Activated naive CD4-positive, alpha-beta T cell treated with anti-CD3 and anti-CD28 coated beads for 36 hours (primary cell): Measurements from ENCODE around the gene L1TD1. TPM values are rescaled to one million over a fixed set of nuclear protein-coding genes. Genes with fewer than 3 reads are reported as not detected.
"Not testable (repeated sequence)": the region's sequence is repeated elsewhere in the genome, so short reads cannot be mapped to it uniquely, and the experiment has no call there.

ENCODE experiments used
- CTCF ChIA-PET: fragments of 350-600 bp; sonication (Branson Sonifier 250); formaldehyde crosslinking; loops from one replicate; lab custom pipeline; 2021; ENCODE audit warnings: antibody characterized with exemption; lab: Charles Lee
- DNase-seq: peaks from one replicate; pipeline ENCODE4 v3.0.0-alpha.2; 2020
- H3K27ac Mint-ChIP-seq: one replicate; pipeline ENCODE4 v1.8.0; 2021; ENCODE audit warnings: mild to moderate bottlenecking, mixed read lengths
- H3K27me3 Mint-ChIP-seq: one replicate; pipeline ENCODE4 v1.8.0; 2021; ENCODE audit warnings: low read depth, mixed read lengths
- H3K36me3 Mint-ChIP-seq: one replicate; pipeline ENCODE4 v1.8.0; 2021; ENCODE audit warnings: low read depth, mixed read lengths
- H3K4me1 Mint-ChIP-seq: one replicate; pipeline ENCODE4 v1.8.0; 2021; ENCODE audit warnings: low read depth, mixed read lengths
- H3K4me3 Mint-ChIP-seq: one replicate; pipeline ENCODE4 v1.8.0; 2021; ENCODE audit warnings: mild to moderate bottlenecking, moderate library complexity, mixed read lengths
- H3K9me3 Mint-ChIP-seq: one replicate; pipeline ENCODE4 v1.8.0; 2021; ENCODE audit warnings: mixed read lengths
- intact Hi-C: fragments of 100-400 bp; cut with micrococcal nuclease; formaldehyde crosslinking; loops from one replicate; pipeline ENCODE4 v1.15.1; 2023
- total RNA-seq, 2 experiments: library from RNA; stranded (reverse); gene quantifications; one replicate each; pipeline ENCODE4 v1.2.3, GENCODE V29; 2021

The L1TD1 gene
- total RNA-seq, 2 experiments from 2014 or later, result not detected

DNA sequence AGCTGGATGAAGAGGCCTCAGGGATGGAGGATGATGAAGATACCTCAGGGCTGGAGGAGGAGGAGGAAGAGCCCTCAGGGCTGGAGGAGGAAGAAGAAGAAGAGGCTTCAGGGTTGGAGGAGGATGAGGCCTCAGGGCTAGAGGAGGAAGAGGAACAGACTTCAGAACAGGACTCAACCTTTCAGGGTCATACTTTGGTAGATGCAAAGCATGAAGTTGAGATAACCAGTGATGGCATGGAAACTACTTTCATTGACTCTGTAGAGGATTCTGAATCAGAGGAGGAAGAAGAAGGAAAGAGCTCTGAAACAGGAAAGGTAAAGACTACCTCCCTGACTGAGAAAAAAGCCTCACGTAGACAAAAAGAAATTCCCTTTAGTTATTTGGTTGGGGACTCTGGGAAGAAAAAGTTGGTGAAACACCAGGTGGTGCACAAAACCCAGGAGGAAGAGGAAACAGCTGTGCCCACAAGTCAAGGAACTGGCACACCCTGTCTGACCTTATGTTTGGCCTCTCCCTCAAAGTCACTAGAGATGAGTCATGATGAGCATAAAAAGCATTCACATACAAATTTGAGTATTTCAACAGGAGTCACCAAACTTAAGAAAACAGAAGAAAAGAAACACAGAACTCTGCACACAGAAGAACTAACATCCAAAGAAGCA lies 15.4 kb downstream of the L1TD1 start:
- no peak overlapping the region for H3K27ac Mint-ChIP-seq
- no peak overlapping the region for H3K4me3 Mint-ChIP-seq
- peaks cover 20% of the 10 kb centered on the region for H3K9me3 Mint-ChIP-seq
- intact Hi-C loops, result no loop called here
- no peaks in the 10 kb centered on the region for H3K4me1 Mint-ChIP-seq
- peaks cover 2% of the 10 kb centered on the region for H3K36me3 Mint-ChIP-seq
- DNase-seq, result peak; percentile 8
- no peaks in the 10 kb centered on the region for H3K27me3 Mint-ChIP-seq
- CTCF ChIA-PET, result no interaction called here

DNA sequence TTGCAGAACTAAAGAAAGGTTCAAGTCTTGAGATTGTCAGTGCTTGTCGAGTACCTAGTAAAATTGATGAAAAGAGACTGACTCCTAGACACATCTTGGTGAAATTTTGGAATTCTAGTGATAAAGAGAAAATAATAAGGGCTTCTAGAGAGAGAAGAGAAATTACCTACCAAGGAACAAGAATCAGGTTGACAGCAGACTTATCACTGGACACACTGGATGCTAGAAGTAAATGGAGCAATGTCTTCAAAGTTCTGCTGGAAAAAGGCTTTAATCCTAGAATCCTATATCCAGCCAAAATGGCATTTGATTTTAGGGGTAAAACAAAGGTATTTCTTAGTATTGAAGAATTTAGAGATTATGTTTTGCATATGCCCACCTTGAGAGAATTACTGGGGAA lies 16.3 kb downstream of the L1TD1 start:
- intact Hi-C loops, result no loop called here
- Mint-ChIP-seq H3K4me3 (no peak overlapping the region), H3K27me3 (no peaks in the 10 kb centered on the region), H3K27ac (no peak overlapping the region), H3K4me1 (no peaks in the 10 kb centered on the region), H3K9me3 (peaks cover 20% of the 10 kb centered on the region), H3K36me3 (peaks cover 2% of the 10 kb centered on the region)
- DNase-seq, result no peak
- CTCF ChIA-PET, result no interaction called here

GRCh38 chr1:62212411-62212810 lies 17.8 kb downstream of the L1TD1 start:
- no peak overlapping the region for H3K4me3 Mint-ChIP-seq
- H3K36me3 Mint-ChIP-seq, result peaks cover 2% of the 10 kb centered on the region
- H3K9me3 Mint-ChIP-seq, result peaks cover 20% of the 10 kb centered on the region
- no peak overlapping the region for H3K27ac Mint-ChIP-seq
- intact Hi-C loops, result no loop called here
- H3K27me3 Mint-ChIP-seq, result no peaks in the 10 kb centered on the region
- no peaks in the 10 kb centered on the region for H3K4me1 Mint-ChIP-seq
- DNase-seq, result no peak
- CTCF ChIA-PET, result interaction anchor here (1.1 kb wide), 1 partner anchor 208 kb away, joined by 3 read pairs; no protein-coding TSS in a partner anchor

DNA sequence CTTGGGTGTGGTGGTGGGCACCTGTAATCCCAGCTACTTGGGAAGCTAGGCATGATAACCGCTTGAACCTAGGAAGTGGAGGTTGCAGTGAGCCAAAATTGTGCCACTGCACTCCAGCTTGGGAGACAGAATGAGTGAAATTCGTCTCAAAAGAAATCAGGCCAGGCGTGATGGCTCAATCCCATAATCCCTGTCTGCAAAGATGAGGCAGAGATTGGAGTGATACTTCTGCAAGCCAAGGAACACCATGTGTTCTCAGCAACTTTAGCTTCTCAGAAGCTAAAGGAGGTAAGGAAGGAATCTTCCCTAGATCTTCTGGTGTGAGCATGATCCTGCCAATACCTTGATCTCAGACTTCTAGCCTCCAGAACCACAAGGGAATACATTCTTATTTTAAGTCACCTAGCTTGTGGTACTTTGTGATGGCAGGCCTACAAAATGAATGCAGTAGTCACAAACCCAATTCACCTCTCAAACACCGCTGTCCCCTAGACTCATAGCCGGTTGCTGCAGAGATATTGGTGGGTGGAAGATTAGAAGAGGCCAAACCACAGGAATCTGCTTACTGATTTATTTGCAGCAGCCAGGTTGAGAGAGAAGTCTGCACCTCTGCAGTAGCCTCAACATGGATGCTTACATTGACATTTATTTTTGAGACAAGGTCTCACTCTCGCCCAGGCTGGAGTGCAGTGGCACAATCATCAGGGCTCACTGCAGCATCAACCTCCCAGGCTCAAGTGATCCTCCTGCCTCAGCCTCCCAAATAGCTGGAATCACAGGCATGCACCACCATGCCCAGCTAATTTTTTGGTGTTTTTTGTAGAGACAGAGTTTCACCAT lies 18.6 kb downstream of the L1TD1 start:
- Mint-ChIP-seq H3K36me3 (peaks cover 2% of the 10 kb centered on the region), H3K4me1 (no peaks in the 10 kb centered on the region), H3K27me3 (no peaks in the 10 kb centered on the region), H3K4me3 (no peak overlapping the region), H3K27ac (no peak overlapping the region), H3K9me3 (peaks cover 20% of the 10 kb centered on the region)
- CTCF ChIA-PET, result interaction anchor here (1.1 kb wide), 1 partner anchor 207 kb away, joined by 3 read pairs; no protein-coding TSS in a partner anchor
- no peak for DNase-seq
- intact Hi-C loops, result no loop called here

DNA sequence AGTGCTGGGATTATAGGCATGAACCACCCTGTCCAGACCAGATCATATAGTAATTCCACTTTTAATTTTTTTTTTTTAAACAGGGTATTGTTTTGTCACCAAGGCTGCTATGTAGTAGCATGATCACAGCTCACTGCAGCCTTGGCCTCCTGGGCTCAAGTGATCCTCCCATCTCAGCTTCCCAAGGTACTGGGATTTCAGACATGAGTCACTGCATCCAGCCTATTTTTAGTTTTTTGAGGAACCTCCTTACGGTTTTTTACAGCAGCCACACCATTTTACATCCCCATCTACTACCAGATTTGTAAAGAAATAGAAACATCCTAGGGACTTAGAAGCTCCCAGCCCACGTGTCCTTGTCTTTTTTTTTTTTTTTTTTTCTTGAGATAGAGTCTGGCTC lies 24.0 kb downstream of the L1TD1 start:
- CTCF ChIA-PET, result no interaction called here
- no peak for DNase-seq
- Mint-ChIP-seq H3K27me3 (no peaks in the 10 kb centered on the region), H3K9me3 (no peaks in the 10 kb centered on the region), H3K36me3 (no peaks in the 10 kb centered on the region), H3K4me1 (no peaks in the 10 kb centered on the region), H3K27ac (no peak overlapping the region), H3K4me3 (no peak overlapping the region)
- intact Hi-C loops, result no loop called here

DNA sequence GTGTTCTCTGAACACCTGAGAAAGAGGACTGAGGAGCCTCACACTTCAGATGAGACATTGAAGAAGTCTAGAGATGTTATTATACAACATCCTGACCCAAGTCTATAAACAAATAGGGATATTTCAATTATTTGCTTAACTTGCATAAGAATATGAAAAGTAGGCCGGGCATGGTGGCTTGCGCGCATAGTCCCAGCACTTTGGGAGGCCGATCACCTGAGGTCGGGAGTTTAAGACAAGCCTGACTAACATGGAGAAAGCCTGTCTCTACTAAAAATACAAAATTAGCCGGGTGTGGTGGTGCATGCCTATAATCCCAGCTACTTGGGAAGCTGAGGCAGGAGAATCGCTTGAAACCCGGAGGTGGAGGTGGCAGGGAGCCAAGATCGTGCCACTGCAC lies 25.8 kb downstream of the L1TD1 start:
- H3K4me3 Mint-ChIP-seq, H3K36me3 Mint-ChIP-seq, intact Hi-C loops, DNase-seq, CTCF ChIA-PET, H3K9me3 Mint-ChIP-seq, H3K4me1 Mint-ChIP-seq, H3K27me3 Mint-ChIP-seq, H3K27ac Mint-ChIP-seq: not testable (repeated sequence)

DNA sequence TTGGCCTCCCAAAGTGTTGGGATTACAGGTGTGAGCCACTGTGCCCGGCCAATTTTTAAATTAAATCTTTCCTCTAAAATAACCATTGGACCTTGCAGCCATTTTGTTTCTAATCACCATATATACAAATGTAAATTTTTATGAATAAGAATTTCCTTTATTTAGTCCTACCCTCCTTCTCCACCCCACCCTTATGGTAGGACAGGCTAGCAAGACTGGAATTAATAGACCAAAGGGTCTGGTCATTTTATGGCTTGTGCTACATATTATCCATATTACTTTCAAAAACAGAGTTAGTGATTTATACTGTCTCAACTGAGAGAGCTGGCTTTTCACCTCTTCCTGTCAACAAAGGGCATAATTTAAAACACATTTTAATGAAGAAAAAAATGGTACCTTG lies 26.5 kb downstream of the L1TD1 start:
- Mint-ChIP-seq H3K36me3 (no peaks in the 10 kb centered on the region), H3K27me3 (no peaks in the 10 kb centered on the region), H3K4me1 (no peaks in the 10 kb centered on the region), H3K9me3 (no peaks in the 10 kb centered on the region), H3K27ac (no peak overlapping the region), H3K4me3 (no peak overlapping the region)
- intact Hi-C loops, result no loop called here
- DNase-seq, result no peak
- CTCF ChIA-PET, result no interaction called here

DNA sequence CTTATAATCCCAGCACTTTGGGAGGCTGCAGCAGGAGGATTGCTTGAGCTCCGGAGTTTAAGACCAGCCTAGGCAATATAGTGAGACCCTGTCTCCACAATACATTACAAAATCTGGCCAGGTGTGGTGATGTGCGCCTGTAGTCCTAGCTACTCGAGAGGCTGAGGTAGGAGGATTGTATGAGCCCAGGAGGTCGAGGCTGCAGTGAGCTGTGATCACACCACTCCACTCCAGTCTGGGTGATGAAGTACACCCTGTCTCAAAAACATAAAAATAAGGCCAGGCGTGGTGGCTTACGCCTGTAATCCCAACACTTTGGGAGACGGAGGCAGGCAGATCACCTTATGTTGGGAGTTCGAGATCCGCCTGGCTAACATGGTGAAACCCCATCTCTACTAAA lies 27.7 kb downstream of the L1TD1 start:
- Mint-ChIP-seq H3K4me1 (no peaks in the 10 kb centered on the region), H3K27ac (no peak overlapping the region), H3K9me3 (no peaks in the 10 kb centered on the region), H3K4me3 (no peak overlapping the region), H3K36me3 (no peaks in the 10 kb centered on the region), H3K27me3 (no peaks in the 10 kb centered on the region)
- no peak for DNase-seq
- intact Hi-C loops, result no loop called here
- CTCF ChIA-PET, result no interaction called here

- H3K4me1 Mint-ChIP-seq, result no peaks in the 10 kb centered on the region
- no peaks in the 10 kb centered on the region for H3K27me3 Mint-ChIP-seq
- DNase-seq, result no peak
- H3K9me3 Mint-ChIP-seq, result no peaks in the 10 kb centered on the region
- intact Hi-C loops, result no loop called here
- H3K4me3 Mint-ChIP-seq, result no peak overlapping the region
- no peaks in the 10 kb centered on the region for H3K36me3 Mint-ChIP-seq
- CTCF ChIA-PET, result no interaction called here
- no peak overlapping the region for H3K27ac Mint-ChIP-seq
Observed at GRCh38 chr1:62224182-62224581, 29.5 kb downstream of the L1TD1 start.

- Mint-ChIP-seq H3K27me3 (peaks cover 3% of the 10 kb centered on the region), H3K4me1 (no peaks in the 10 kb centered on the region), H3K9me3 (no peaks in the 10 kb centered on the region), H3K4me3 (no peak overlapping the region), H3K27ac (no peak overlapping the region), H3K36me3 (no peaks in the 10 kb centered on the region)
- intact Hi-C loops, result no loop called here
- CTCF ChIA-PET, result no interaction called here
- DNase-seq, result no peak
Observed at GRCh38 chr1:62227496-62227895, 32.8 kb downstream of the L1TD1 start.

GRCh38 chr1:62228136-62228882 lies 33.7 kb downstream of the L1TD1 start:
- Mint-ChIP-seq H3K4me3 (no peak overlapping the region), H3K36me3 (no peaks in the 10 kb centered on the region), H3K4me1 (no peaks in the 10 kb centered on the region), H3K27me3 (peaks cover 3% of the 10 kb centered on the region), H3K27ac (no peak overlapping the region), H3K9me3 (no peaks in the 10 kb centered on the region)
- CTCF ChIA-PET, result interaction anchor here (0.7 to 1.1 kb wide), 2 partner anchors 52 to 146 kb away, joined by 3 read pairs; no protein-coding TSS in a partner anchor
- intact Hi-C loops, result no loop called here
- no peak for DNase-seq

DNA sequence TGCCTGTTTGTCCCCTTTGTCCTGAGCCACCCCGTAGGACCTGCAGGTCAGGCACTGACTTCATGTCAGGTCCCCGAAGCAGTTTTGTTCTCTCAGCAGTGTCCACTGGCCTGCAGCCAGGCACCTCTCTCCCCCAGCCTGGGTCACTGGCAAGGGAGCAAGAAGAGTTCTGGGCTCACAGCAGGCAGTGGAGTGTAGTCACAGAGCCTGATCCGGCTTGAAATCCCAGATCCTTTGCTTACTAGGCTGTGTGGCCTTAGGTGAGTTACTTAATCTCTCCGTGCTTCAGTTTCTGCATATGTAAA lies 34.2 kb downstream of the L1TD1 start:
- Mint-ChIP-seq H3K4me1 (no peaks in the 10 kb centered on the region), H3K27ac (no peak overlapping the region), H3K9me3 (no peaks in the 10 kb centered on the region), H3K36me3 (no peaks in the 10 kb centered on the region), H3K27me3 (peaks cover 3% of the 10 kb centered on the region), H3K4me3 (no peak overlapping the region)
- intact Hi-C loops, result no loop called here
- DNase-seq, result no peak
- CTCF ChIA-PET, result interaction anchor here (1.1 kb wide), 1 partner anchor 146 kb away, joined by 3 read pairs; no protein-coding TSS in a partner anchor
